SK-N-SH (cell line): ENCODE measurements around the gene SORBS2. TPM values are rescaled to one million over a fixed set of nuclear protein-coding genes. Genes with fewer than 3 reads are reported as not detected.
A peak's percentile ranks its signal among the peaks of the same experiment; 100 is the strongest.

ENCODE experiments used
- CTCF ChIA-PET: fragments of 300-600, 350-600 bp; formaldehyde crosslinking; extraction: SDS; loops from one replicate; lab custom pipeline; 2021; lab: Yijun Ruan, JAX
- POLR2A ChIA-PET: fragments of 350-600 bp; sonication (Branson Sonifier 250); formaldehyde crosslinking; extraction: SDS; loops from one replicate; lab custom pipeline; 2020; ENCODE audit warnings: antibody characterized with exemption, inconsistent platforms; lab: Yijun Ruan, JAX
- DNase-seq: peaks from one replicate; pipeline ENCODE4 v3.0.0; 2012
- H2AFZ ChIP-seq: fragments of 200-600 bp; sonication (generic); 2 replicates; pipeline ENCODE4 v1.8.1; 2016; ENCODE audit warnings: antibody characterized with exemption, mild to moderate bottlenecking, low read depth
- H3F3A ChIP-seq: fragments of 200-600 bp; sonication (generic); replicated peaks from 2 replicates; pipeline ENCODE3; 2016; ENCODE audit warnings: antibody characterized with exemption, mild to moderate bottlenecking; ENCODE audit not compliant: insufficient read depth
- H3K27ac ChIP-seq, 2 experiments: fragments of 200-500 bp in 1 of 2; fragments of 200-600 bp in 1 of 2; sonication (Bioruptor generic) in 1 of 2; sonication (generic), shearing (Covaris generic) in 1 of 2; 2 replicates each; pipeline versions ENCODE4 v1.5.1 to v1.6.1; 2014 to 2016; ENCODE audit warnings: low read depth in 2 of 2, inconsistent platforms in 1 of 2, low read length in 1 of 2, mild to moderate bottlenecking in 1 of 2, mixed read lengths in 1 of 2
- H3K27me3 ChIP-seq: fragments of 200-600 bp; sonication (generic), shearing (Covaris generic); 2 replicates; pipeline ENCODE4 v1.6.1; 2016; ENCODE audit warnings: mixed run types; ENCODE audit not compliant: insufficient read depth
- H3K36me3 ChIP-seq, 2 experiments: fragments of 200-500 bp in 1 of 2; fragments of 200-600 bp in 1 of 2; sonication (Bioruptor generic) in 1 of 2; sonication (generic) in 1 of 2; replicated peaks in 1 of 2; 2 replicates each; pipeline versions ENCODE3 to v1.5.1; 2014 to 2016; ENCODE audit warnings: low read length in 1 of 2, mild to moderate bottlenecking in 1 of 2; ENCODE audit not compliant: insufficient read depth in 2 of 2, control insufficient read depth in 1 of 2
- H3K4me1 ChIP-seq, 2 experiments: fragments of 200-500 bp in 1 of 2; fragments of 200-600 bp in 1 of 2; sonication (Bioruptor generic) in 1 of 2; sonication (generic), shearing (Covaris generic) in 1 of 2; 2 replicates each; pipeline versions ENCODE4 v1.5.1 to v1.6.1; 2014 to 2016; ENCODE audit warnings: low read depth in 1 of 2, low read length in 1 of 2, mixed run types in 1 of 2; ENCODE audit not compliant: insufficient read depth in 2 of 2, control insufficient read depth in 1 of 2
- H3K4me2 ChIP-seq: fragments of 200-600 bp; sonication (generic), shearing (Covaris generic); 2 replicates; pipeline ENCODE4 v1.6.1; 2017; ENCODE audit warnings: mixed run types
- H3K4me3 ChIP-seq, 2 experiments: fragments of 200-500 bp in 1 of 2; fragments of 200-600 bp in 1 of 2; sonication (Bioruptor generic) in 1 of 2; sonication (generic), shearing (Covaris generic) in 1 of 2; 2 replicates each; pipeline versions ENCODE4 v1.5.1 to v1.8.1; 2014 to 2016; ENCODE audit warnings: low read depth in 2 of 2, inconsistent platforms in 1 of 2, low read length in 1 of 2, mild to moderate bottlenecking in 1 of 2, mixed read lengths in 1 of 2, moderate library complexity in 1 of 2
- H3K79me2 ChIP-seq: fragments of 200-600 bp; sonication (generic); 2 replicates; pipeline ENCODE4 v1.8.1; 2017; ENCODE audit warnings: mild to moderate bottlenecking; ENCODE audit not compliant: insufficient read depth
- H3K9ac ChIP-seq: fragments of 200-600 bp; sonication (generic); 2 replicates; pipeline ENCODE4 v1.6.1; 2017; ENCODE audit warnings: mixed run types
- H3K9me2 ChIP-seq: fragments of 200-600 bp; sonication (generic); 2 replicates; pipeline ENCODE4 v1.6.1; 2017; ENCODE audit warnings: mixed run types
- H3K9me3 ChIP-seq: fragments of 200-600 bp; sonication (generic); 2 replicates; pipeline ENCODE4 v1.6.1; 2017; ENCODE audit warnings: mixed run types, mild to moderate bottlenecking, moderate library complexity
- H4K20me1 ChIP-seq: fragments of 200-600 bp; sonication (generic); 2 replicates; pipeline ENCODE4 v1.6.1; 2017; ENCODE audit warnings: mild to moderate bottlenecking, mixed run types; ENCODE audit not compliant: insufficient read depth
- CHD2 ChIP-seq: fragments of 150-350 bp; IDR thresholded peaks from 2 replicates; pipeline ENCODE4 v1.6.1; 2018; ENCODE audit warnings: low read length; ENCODE audit not compliant: partially characterized antibody
- CTCF ChIP-seq: fragments of 200-600 bp; sonication (generic); IDR thresholded peaks from 2 replicates; pipeline ENCODE4 v1.6.1; 2017; ENCODE audit warnings: antibody characterized with exemption, mild to moderate bottlenecking, moderate library complexity
- ELF1 ChIP-seq: IDR thresholded peaks from 2 replicates; pipeline ENCODE4 v1.4.0; 2012
- EP300 ChIP-seq, 2 experiments: IDR thresholded peaks; 2 replicates each; pipeline versions ENCODE4 v1.4.0 to v1.6.1; 2012; ENCODE audit warnings: borderline replicate concordance in 1 of 2, low read depth in 1 of 2, low read length in 1 of 2
- EZH2phosphoT487 ChIP-seq: fragments of 200-600 bp; sonication (generic); IDR thresholded peaks from 2 replicates; pipeline ENCODE4 v1.6.1; 2017; ENCODE audit warnings: low read depth, mixed run types, mild to moderate bottlenecking, antibody characterized with exemption, moderate library complexity, borderline replicate concordance
- FOSL2 ChIP-seq: IDR thresholded peaks from 2 replicates; pipeline ENCODE4 v1.4.0; 2012; ENCODE audit warnings: low read depth, mild to moderate bottlenecking, moderate library complexity, borderline replicate concordance
- FOXJ3 ChIP-seq: sonication (generic); formaldehyde crosslinking; IDR thresholded peaks from 2 replicates; pipeline ENCODE4 v1.5.1; 2020; ENCODE audit warnings: mild to moderate bottlenecking, missing genetic modification reagents
- GABPA ChIP-seq: IDR thresholded peaks from 2 replicates; pipeline ENCODE4 v1.4.0; 2012; ENCODE audit warnings: low read depth, mild to moderate bottlenecking
- GATA2 ChIP-seq: sonication (generic); formaldehyde crosslinking; IDR thresholded peaks from 2 replicates; pipeline ENCODE4 v1.5.0; 2020; ENCODE audit warnings: mild to moderate bottlenecking, missing genetic modification reagents
- MAX ChIP-seq: IDR thresholded peaks from 2 replicates; pipeline ENCODE4 v1.4.0; 2012; ENCODE audit warnings: low read depth
- NRF1 ChIP-seq: IDR thresholded peaks from 2 replicates; pipeline ENCODE4 v1.6.1; 2012; ENCODE audit warnings: low read depth, mild to moderate bottlenecking, low read length
- PBX3 ChIP-seq: IDR thresholded peaks from 2 replicates; pipeline ENCODE4; 2012
- RCOR1 ChIP-seq: fragments of 150-350 bp; IDR thresholded peaks from 2 replicates; pipeline ENCODE4 v1.6.1; 2017; ENCODE audit warnings: antibody characterized with exemption, low read length
- RFX5 ChIP-seq: IDR thresholded peaks from 2 replicates; pipeline ENCODE4 v1.6.1; 2012; ENCODE audit warnings: mild to moderate bottlenecking, improper control_type of control experiment, low read length
- RXRA ChIP-seq: IDR thresholded peaks from 2 replicates; pipeline ENCODE4 v1.4.0; 2012; ENCODE audit warnings: low read depth, mild to moderate bottlenecking, borderline replicate concordance
- SMC3 ChIP-seq: IDR thresholded peaks from 2 replicates; pipeline ENCODE4 v1.6.1; 2012; ENCODE audit warnings: low read depth, low read length, improper control_type of control experiment
- TCF12 ChIP-seq: IDR thresholded peaks from 2 replicates; pipeline ENCODE4 v1.4.0; 2012
- ZBTB33 ChIP-seq: IDR thresholded peaks from 2 replicates; pipeline ENCODE4 v1.4.0; 2012; ENCODE audit warnings: low read depth, borderline replicate concordance
- WGBS: methylation state at CpG from one replicate; pipeline ENCODE4 v1.1.6; 2017; ENCODE audit warnings: low lambda C conversion rate; 5-methylcytosine and 5-hydroxymethylcytosine counted together
- polyA plus RNA-seq, 3 experiments: library from polyadenylated mRNA; depleted of rRNA; stranded (reverse); fragments of >200 nt; gene quantifications; 2 replicates each; pipeline ENCODE4 v1.2.3, GENCODE V29; 2012

SORBS2 gene
- polyA plus RNA-seq, 1 of the 3 experiments (the other 2 are of a cell fraction): 2.5 TPM

GRCh38 chr4:185576962-185577950 is 234.7 kb downstream of the SORBS2 start:
- H3K36me3 ChIP-seq: no peaks in the 10 kb centered on the region
- WGBS: 64% methylated on average over 8 of the region's 8 CpGs
- CTCF ChIA-PET: interaction anchor here (0.6 to 1.9 kb wide), 4 partner anchors 9 to 461 kb away, joined by 3 to 11 read pairs (median 4); no protein-coding TSS in a partner anchor
- H3K9me2 ChIP-seq: no peaks in the 10 kb centered on the region
- TF ChIP-seq SMC3 (no peak), FOSL2 (no peak), RCOR1 (no peak), GATA2 (peak; percentile 37), PBX3 (no peak), EP300 (IDR thresholded peaks at IDR 0.05; ENCODE audit: borderline replicate concordance in 1 of 2, low read depth in 1 of 2, low read length in 1 of 2) (peak in 1 of 2 experiments; percentile 43; a peak in 1 of 4 replicates)
- H3K9ac ChIP-seq: no peak overlapping the region
- H3K4me3 ChIP-seq: no peak overlapping the region
- DNase-seq: peak; percentile 52
- no peaks in the 10 kb centered on the region for H3F3A ChIP-seq
- H3K9me3 ChIP-seq: no peaks in the 10 kb centered on the region
- H4K20me1 ChIP-seq: no peaks in the 10 kb centered on the region
- H3K27me3 ChIP-seq: no peaks in the 10 kb centered on the region
- POLR2A ChIA-PET: no interaction called here
- no peaks in the 10 kb centered on the region for H3K79me2 ChIP-seq
- H3K27ac ChIP-seq: peak overlapping the region in 1 of 2 experiments; percentile 71; a peak in 2 of 4 replicates
- H2AFZ ChIP-seq: peak overlapping the region; percentile 66; the same call in 1 of the 2 replicates
- no peak overlapping the region for H3K4me2 ChIP-seq
- H3K4me1 ChIP-seq: peaks cover 5 to 15% of the 10 kb centered on the region in 2 experiments; a peak in 3 of 4 replicates

- WGBS: 87% methylated on average over 9 of the region's 9 CpGs
- peak overlapping the region; percentile 66; the same call in 1 of the 2 replicates for H2AFZ ChIP-seq
- CTCF ChIA-PET: interaction anchor here (0.6 to 1.9 kb wide), 4 partner anchors 10 to 462 kb away, joined by 3 to 11 read pairs (median 4); no protein-coding TSS in a partner anchor
Observed at GRCh38 chr4:185576314-185576961, 235.6 kb downstream of the SORBS2 start.

More at GRCh38 chr4:185576314-185576961, 235.6 kb downstream of the SORBS2 start:
- no peaks in the 10 kb centered on the region for H3K9me3 ChIP-seq
- no peaks in the 10 kb centered on the region for H3K36me3 ChIP-seq
- no peak overlapping the region for H3K4me3 ChIP-seq
- H3K4me1 ChIP-seq: peaks cover 5 to 19% of the 10 kb centered on the region in 2 experiments; a peak in 3 of 4 replicates
- H3K9ac ChIP-seq: no peak overlapping the region
- no peak for TF ChIP-seq NRF1
- no peak for TF ChIP-seq TCF12
- no peak for TF ChIP-seq EP300 (IDR thresholded peaks at IDR 0.05; ENCODE audit: borderline replicate concordance in 1 of 2, low read depth in 1 of 2, low read length in 1 of 2)
- TF ChIP-seq RCOR1: no peak
- no peak for TF ChIP-seq SMC3
- TF ChIP-seq CHD2: no peak
- TF ChIP-seq GATA2: no peak
- TF ChIP-seq RXRA: no peak
- no peak for TF ChIP-seq GABPA
- TF ChIP-seq MAX: no peak
- TF ChIP-seq CTCF: no peak
- no peak for TF ChIP-seq RFX5
- no peak for TF ChIP-seq ZBTB33
- no peak for TF ChIP-seq ELF1
- no peak for TF ChIP-seq FOXJ3 (CRISPR knock-in tag)
- no peak for TF ChIP-seq EZH2phosphoT487
- no peak for DNase-seq
- H3K27me3 ChIP-seq: no peaks in the 10 kb centered on the region
- H3K9me2 ChIP-seq: no peaks in the 10 kb centered on the region
- no peak overlapping the region for H3K4me2 ChIP-seq
- no peaks in the 10 kb centered on the region for H3F3A ChIP-seq
- no peaks in the 10 kb centered on the region for H4K20me1 ChIP-seq
- peak overlapping the region in 1 of 2 experiments; percentile 71; a peak in 2 of 4 replicates for H3K27ac ChIP-seq
- POLR2A ChIA-PET: no interaction called here
- H3K79me2 ChIP-seq: no peaks in the 10 kb centered on the region
